ENCODE measurements around the gene PPBP. TPM values are rescaled to one million over a fixed set of nuclear protein-coding genes. Genes with fewer than 3 reads are reported as not detected.
"Not testable (repeated sequence)": the region's sequence is repeated elsewhere in the genome, so short reads cannot be mapped to it uniquely, and the experiment has no call there.

PPBP gene
- total RNA-seq, 1 donor from 2014 or later: 4.1 TPM

DNA sequence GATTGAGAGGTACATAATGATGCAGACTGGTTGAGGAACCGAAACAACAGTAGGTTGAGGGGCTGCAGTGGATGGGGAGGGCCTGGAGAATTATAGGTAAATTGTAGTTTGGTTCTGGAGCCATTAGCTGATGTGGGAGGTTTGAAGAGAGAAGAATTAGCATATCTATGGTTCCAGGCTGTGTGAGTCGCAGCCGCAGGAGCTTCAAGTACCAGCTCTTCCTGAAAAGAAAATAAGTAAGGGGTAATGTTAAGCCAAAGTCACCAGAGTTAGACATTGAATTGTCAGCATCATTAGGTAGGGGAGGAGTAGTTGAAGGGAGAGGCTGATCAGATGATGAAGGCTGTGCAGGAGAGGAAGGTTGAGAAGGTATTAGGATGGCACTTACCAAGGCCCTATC is 35.6 kb downstream of the PPBP start:
- FAIRE-seq (no peak), DNase-seq (ENCODE audit: low spot score in 2 of 2) (no peak)

DNA sequence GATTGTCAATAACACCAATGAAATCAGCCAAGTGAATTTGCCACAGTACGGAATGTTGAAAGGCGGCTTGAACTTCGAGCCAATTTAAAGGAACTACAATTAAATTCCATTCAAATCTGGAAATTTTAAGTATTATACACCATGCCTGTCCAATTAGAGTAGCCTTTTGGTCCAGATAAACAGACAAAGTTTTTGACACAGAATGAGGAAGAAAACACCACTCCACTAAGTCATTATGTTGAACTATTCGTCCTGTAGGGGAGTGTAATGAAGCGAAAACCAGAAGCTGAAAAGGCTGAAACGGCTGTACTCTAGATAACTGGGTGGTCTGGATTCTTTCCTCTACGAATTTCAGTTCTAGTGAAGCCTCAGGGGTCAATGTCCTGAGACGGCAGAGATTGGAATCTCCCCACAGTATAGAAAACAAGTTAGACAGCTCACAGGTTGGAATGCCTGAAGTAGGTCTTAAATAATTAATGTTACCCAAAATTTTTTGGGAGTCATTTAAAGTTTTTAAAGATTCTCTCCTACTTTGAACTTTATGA is 37.5 kb downstream of the PPBP start:
- not testable (repeated sequence) for DNase-seq (ENCODE audit: low spot score in 2 of 2); FAIRE-seq

DNA sequence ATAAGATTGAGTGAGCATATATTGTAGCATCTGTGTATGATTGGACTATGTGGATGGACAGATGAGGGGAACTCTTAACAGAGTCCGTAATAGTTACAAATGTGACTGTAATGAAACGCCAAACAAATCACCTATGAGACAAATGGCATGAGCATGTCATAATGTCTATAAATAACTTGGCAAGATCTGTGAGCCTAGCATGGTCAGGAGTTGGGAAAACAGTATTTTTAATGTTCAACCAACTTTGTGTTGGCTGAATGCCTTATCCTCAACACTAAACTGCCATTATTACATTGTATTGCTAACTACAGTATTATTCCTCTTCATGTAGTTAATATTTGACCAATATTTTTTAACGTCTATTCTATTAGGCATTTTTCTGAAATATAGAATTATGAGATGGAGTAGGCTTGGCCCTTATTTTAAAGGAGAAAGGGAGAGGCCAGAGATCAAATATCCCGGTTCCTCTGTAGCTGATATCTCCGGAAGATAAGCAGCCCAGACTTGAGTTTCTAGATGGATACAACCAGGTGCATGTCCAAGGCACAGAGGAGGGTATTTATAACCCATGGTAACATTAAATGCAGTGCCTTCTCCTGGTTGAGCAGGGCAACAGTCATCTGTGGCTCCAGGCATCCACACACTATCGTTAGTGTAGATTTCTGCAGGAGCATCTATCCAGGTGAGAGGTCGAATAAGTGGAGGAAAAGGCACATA is 38.8 kb downstream of the PPBP start:
- DNase-seq (ENCODE audit: low spot score in 2 of 2) (no peak), FAIRE-seq (no peak)

DNA sequence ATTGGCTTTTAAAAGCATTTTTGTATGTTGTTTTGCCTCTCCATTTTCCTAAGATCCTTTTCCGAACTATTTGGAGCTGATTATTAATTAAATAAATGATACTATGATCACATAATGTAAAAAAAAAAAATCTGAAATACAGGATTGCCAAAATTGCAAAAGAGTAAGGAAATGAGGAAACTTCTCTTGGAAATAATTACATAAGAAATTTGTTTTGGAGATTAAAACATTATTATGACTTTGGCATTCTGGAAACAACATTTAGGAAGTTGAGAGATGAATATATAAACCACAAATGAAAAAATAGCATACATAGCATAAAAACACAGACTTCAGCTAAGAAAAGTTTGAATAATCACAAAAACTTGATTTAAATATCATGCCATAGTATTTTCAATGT is 39.7 kb downstream of the PPBP start:
- FAIRE-seq (no peak), DNase-seq (ENCODE audit: low spot score in 2 of 2) (no peak)

DNA sequence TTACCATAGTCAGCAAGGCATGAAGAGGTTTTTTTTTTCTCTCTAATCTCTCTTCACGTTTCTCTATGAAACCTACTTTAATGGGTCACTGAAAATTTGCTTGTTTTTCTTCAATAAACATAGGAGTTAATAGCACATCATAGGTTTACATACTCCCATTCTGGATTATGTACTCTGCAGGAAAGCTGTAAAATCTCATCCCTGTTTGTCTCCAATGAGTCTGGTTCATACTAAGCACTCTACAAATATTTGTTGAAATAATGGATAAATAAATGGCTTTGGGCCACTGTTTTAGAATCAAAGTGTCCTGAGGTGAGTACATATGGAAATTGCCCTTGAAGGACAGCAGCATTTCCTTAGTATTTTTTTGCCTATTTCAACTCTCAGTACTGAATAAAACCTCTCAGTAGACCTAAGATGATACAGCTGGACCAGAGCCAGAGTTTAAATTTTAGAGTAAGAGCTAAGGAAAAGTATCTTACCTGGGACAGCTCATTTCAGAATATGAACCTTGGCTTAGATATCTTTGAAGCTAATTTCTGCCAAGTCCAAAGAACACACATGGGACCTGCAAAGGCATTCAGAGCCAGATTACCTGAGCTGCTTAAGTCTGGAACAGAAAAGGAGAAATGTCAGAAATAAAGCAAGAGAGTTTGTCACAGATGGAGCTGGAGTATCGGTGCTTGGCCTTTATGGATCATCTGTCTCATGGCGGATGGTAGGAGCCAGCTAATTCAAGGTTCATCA is 40.6 kb downstream of the PPBP start:
- no peak for DNase-seq (ENCODE audit: low spot score in 2 of 2)
- no peak for FAIRE-seq

DNA sequence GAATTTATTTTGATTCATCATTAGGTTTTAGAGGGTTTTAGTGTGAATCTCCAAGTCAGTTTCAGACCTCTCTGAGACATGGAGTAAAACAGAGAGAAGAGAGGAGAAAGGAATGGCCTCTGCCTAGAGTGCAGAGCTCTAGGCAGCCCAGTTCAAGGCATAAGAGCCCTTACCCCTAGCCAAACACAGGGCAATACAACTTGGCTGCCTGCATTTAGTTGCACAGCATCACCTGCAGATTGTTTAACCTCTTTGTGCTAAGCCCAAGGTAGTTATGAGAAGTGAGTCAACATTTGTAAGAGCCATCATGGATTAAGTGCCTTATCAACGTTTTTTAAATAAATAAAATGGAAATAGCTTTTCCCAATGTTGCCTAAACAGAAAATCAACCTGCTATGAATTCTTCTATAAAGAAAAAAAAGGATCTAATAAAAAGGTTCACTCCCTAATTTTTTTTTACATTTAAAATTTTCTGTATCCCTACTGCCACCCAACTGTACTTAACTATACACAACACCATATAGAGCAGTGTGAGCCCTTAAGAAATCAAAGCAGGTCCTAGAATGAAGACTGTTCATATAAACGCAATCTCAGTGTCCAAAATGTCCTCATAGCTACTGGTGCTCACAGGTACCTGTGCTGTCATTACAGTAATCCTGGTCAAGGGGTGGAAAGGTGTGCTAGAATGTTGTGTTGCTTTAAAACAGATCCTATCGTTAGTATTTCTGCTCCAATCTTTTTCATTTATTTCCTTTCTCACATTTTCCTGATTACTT is 42.1 kb downstream of the PPBP start:
- FAIRE-seq (no peak), DNase-seq (ENCODE audit: low spot score in 2 of 2) (no peak)

DNA sequence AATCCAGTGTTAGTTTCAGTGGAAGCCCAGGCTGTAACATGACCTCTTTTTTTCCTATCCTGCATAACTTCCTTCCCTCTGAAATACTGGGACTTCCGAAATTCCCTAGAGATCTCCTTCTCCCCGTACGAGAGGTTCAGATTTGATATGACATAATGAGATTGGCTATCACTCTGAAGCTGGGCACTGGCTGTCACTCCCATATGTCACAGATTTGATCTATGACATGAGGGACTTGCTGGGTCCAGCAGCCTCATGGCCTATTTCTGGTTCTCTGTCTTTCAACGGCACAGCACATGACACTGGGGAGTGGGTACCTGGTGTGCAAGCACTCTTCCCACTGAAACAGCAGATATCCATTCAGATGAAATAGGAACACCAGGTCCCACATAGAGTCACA is 42.9 kb downstream of the PPBP start:
- no peak for DNase-seq (ENCODE audit: low spot score in 2 of 2)
- no peak for FAIRE-seq

DNA sequence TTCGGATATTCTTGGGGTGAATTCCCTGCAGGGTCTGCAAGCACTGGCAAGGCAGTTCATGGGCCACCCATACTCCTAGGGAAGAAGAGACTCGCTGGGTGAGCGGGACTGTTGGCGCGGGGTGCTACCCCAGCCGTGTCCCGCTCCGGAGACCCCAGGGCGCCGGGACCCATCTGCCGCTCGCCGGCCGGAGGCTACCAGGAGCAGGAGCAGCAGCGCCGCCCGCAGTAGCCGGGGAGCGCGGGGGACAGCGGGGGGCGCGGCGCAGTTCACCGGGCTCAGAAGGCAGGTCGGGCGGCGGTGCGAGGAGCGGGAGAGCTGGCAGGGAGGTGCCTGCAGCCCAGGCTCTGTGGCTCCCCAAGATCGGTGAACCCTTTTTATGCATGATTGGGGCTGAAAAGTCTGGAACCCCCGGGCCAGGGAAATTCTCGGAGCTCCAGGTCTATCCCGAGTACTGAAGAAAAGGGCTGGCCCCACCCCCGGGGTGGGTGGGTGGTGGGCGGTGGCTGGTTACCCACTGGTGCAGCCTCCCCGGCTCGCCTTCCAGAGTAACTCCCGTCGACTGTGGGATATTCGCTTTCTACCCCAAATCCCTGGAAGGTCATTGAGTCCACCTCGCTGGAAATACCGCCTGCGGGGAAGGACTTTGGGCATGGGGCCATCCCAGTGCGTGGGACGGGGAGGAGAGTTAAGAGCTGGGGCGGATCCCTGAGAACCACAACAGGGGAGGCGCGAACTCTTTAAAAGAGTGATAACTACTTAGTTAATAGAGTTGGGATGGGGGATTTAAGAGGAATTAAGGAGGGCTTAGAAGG is 43.7 kb downstream of the PPBP start:
- no peak for DNase-seq (ENCODE audit: low spot score in 2 of 2)
- FAIRE-seq: no peak

DNA sequence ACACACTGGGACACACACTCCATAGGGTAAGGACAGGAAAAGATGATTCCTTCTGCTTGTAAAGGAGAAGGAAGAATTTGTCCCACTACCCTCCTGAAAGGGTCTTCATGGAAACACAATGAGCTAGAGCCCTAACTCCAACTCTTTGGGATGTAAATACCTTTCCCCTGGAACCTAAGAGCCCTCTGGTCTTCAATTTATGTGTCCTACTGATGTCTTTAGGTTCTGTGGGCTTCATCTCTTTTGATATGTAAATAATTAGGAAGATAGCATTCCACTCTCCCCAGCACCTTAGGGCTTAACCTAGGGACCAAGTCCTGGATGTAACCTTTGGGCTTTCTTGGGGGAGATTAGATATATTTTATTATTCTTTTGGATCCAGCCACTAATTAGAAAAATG is 44.4 kb downstream of the PPBP start:
- DNase-seq (ENCODE audit: low spot score in 2 of 2): no peak
- no peak for FAIRE-seq

DNA sequence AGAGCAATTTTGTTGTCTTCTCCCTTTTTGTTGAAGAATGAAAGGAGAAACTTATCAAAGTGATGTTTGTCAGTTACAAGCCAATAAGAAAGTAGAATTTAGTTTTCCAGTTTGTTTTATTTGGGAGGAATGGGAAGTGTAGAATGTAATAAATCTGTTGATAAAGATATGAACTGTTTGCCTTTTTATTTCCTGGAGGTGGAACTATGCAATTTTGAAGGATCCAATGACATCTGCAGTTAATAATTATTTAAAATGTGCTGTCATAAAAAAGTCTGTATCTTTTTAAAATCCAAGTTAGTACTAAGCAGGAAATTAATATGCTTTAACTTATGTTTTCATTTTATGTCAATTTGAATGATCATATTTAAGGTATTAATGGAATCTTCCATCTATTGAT is 51.0 kb downstream of the PPBP start:
- DNase-seq (ENCODE audit: low spot score in 2 of 2) (no peak), FAIRE-seq (no peak)

Small RNA genes within 50 kb of the gene (small RNA-seq; reads per million reads assigned to genes)
- not detected for gene RN7SL218P

Other genes with a start within 250 kb of the PPBP start
- gene CXCL8, start 247.6 kb downstream of the PPBP start, total RNA-seq: 0.41 TPM
- 0.41 TPM for gene CXCL6, start 151.5 kb downstream of the PPBP start, total RNA-seq
- 0.41 TPM for gene PF4V1, start 134.9 kb downstream of the PPBP start, total RNA-seq
- gene CXCL1, start 118.8 kb downstream of the PPBP start, total RNA-seq: 1.2 TPM
- gene PF4, start 6.2 kb downstream of the PPBP start, total RNA-seq: not detected
- not detected for gene CXCL5, start 10.5 kb upstream of the PPBP start, total RNA-seq
- gene CXCL3, start 50.5 kb upstream of the PPBP start, total RNA-seq: 0.41 TPM
- 1.6 TPM for gene CXCL2, start 111.0 kb upstream of the PPBP start, total RNA-seq
- gene MTHFD2L, start 169.9 kb upstream of the PPBP start, total RNA-seq: 44.0 TPM

All from frontal cortex (tissue), 4 donors.